ENCODE results near the gene BUB1B.

DNA sequence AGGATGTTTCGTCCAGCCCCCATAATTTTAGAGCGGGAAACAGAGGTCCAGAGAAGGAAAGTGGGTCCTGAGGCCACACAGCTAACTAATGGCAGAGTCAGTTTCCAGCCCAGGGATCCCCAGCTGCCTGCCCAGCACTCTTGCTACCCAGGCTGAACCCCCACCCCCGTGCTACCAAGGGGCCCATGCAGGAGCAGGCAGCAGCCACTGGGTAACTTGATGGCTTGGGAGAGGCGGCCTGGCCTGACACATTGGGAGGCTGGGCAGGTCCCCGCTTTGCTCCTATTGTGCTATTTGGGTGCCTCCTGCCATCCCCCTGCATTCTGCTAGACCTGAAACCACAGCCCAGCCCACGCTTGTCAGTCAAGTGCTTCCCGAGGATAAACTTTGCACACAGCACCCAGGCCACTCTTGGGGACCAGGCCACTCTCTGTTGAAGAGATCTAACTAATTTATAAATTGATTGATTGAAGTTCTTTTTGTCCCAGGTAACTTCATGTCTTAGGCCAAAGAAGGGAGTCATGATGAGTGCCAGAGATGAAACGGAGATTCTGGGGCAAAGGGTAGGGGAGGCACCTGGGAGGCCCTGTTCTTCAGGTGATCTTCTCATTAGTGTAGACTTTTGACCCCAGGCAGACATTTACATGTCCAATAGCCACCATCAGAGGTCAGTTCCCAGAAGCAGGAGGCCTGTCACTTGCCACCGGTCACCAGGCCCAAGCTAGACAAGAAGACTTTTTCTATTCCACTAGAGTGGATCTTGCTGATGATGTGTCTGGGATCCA is 85.0 kb downstream of the BUB1B start:
- TF ChIP-seq CTCF (conservative IDR thresholded peaks at IDR 0.05 in 1 of 2, IDR thresholded peaks at IDR 0.05 in 1 of 2; ENCODE audit: extremely low read depth in 1 of 2, insufficient read depth in 1 of 2, low read depth in 1 of 2, low read length in 2 of 2): no peak
- no peak for TF ChIP-seq EZH2 (IDR thresholded peaks at IDR 0.05; ENCODE audit: borderline replicate concordance, low read length)

Data from mammary epithelial cell (primary cell).